Neural cell (in vitro differentiated cells): Measurements from ENCODE around the gene GTF2F1. TPM values are rescaled to one million over a fixed set of nuclear protein-coding genes. Genes with fewer than 3 reads are reported as not detected.

Experiments used
- H2AFZ ChIP-seq: fragments of 200-600, 300-800 bp; sonication (generic), shearing (Covaris generic); 2 replicates; pipeline ENCODE4 v1.6.0; 2014; ENCODE audit warnings: low read depth, mild to moderate bottlenecking, antibody characterized with exemption, low read length, moderate library complexity
- H3F3A ChIP-seq: fragments of 200-600 bp; shearing (Covaris generic); 2 replicates; pipeline ENCODE4 v1.6.1; 2016; ENCODE audit warnings: mild to moderate bottlenecking, moderate library complexity, mixed read lengths, antibody characterized with exemption, low read length; ENCODE audit not compliant: insufficient read depth, poor library complexity, severe bottlenecking
- H3K27ac ChIP-seq: fragments of 200-600, 300-800 bp; sonication (generic), shearing (Covaris generic); 2 replicates; pipeline ENCODE4 v1.5.1; 2014; ENCODE audit warnings: mild to moderate bottlenecking, low read length, moderate library complexity
- H3K27me3 ChIP-seq: fragments of 300-800, 200-600 bp; sonication (generic), shearing (Covaris generic); 2 replicates; pipeline ENCODE4 v1.6.0; 2014; ENCODE audit warnings: mild to moderate bottlenecking, low read depth, low read length, moderate library complexity; ENCODE audit not compliant: insufficient read depth
- H3K36me3 ChIP-seq: fragments of 300-800, 200-600 bp; sonication (generic), shearing (Covaris generic); 2 replicates; pipeline ENCODE4 v1.5.1; 2014; ENCODE audit warnings: mild to moderate bottlenecking, antibody characterized with exemption, low read length, moderate library complexity; ENCODE audit not compliant: insufficient read depth
- H3K4me2 ChIP-seq: fragments of 300-800, 200-600 bp; sonication (generic), shearing (Covaris generic); 2 replicates; pipeline ENCODE4 v1.6.0; 2014; ENCODE audit warnings: mild to moderate bottlenecking, low read length
- H3K4me3 ChIP-seq: fragments of 300-800, 200-600 bp; sonication (generic), shearing (Covaris generic); 2 replicates; pipeline ENCODE4 v1.5.1; 2014; ENCODE audit warnings: mild to moderate bottlenecking, low read length, moderate library complexity
- H3K79me2 ChIP-seq: fragments of 200-600 bp; shearing (Covaris generic); replicated peaks from 2 replicates; pipeline ENCODE4 v1.6.0; 2014; ENCODE audit warnings: mild to moderate bottlenecking, low read length, moderate library complexity; ENCODE audit not compliant: insufficient read depth
- H3K9ac ChIP-seq: fragments of 300-800, 200-600 bp; sonication (generic), shearing (Covaris generic); 2 replicates; pipeline ENCODE4 v1.6.1; 2016; ENCODE audit warnings: mild to moderate bottlenecking, low read length, mixed read lengths
- H3K9me2 ChIP-seq: fragments of 200-600 bp; shearing (Covaris generic); 2 replicates; pipeline ENCODE4 v1.6.1; 2016; ENCODE audit warnings: mild to moderate bottlenecking, low read length, mixed read lengths; ENCODE audit not compliant: insufficient read depth
- H3K9me3 ChIP-seq: fragments of 200-600, 300-800 bp; sonication (generic), shearing (Covaris generic); 2 replicates; pipeline ENCODE4 v1.6.1; 2016; ENCODE audit warnings: mild to moderate bottlenecking, mixed run types, low read length, moderate library complexity, mixed read lengths
- H4K20me1 ChIP-seq: fragments of 200-600 bp; shearing (Covaris generic); 2 replicates; pipeline ENCODE4 v1.6.1; 2016; ENCODE audit warnings: mild to moderate bottlenecking, mixed run types; ENCODE audit not compliant: insufficient read depth
- CTCF ChIP-seq: fragments of 450-650 bp; IDR thresholded peaks from 2 replicates; pipeline ENCODE4 v1.5.1; 2014; ENCODE audit warnings: antibody characterized with exemption, mild to moderate bottlenecking, moderate library complexity; ENCODE audit not compliant: poor library complexity, severe bottlenecking
- EP300 ChIP-seq: fragments of 450-650 bp; conservative IDR thresholded peaks from 2 replicates; pipeline ENCODE4 v1.6.1; 2014; ENCODE audit warnings: antibody characterized with exemption, mild to moderate bottlenecking, moderate library complexity; ENCODE audit not compliant: poor library complexity, severe bottlenecking
- EZH2 ChIP-seq: fragments of 200-600, 300-800 bp; shearing (Covaris generic), sonication (generic); IDR thresholded peaks from 2 replicates; pipeline ENCODE4 v1.6.1; 2014; ENCODE audit warnings: antibody characterized with exemption, low read length, borderline replicate concordance, mild to moderate bottlenecking; ENCODE audit not compliant: insufficient read depth, poor library complexity, severe bottlenecking
- MXI1 ChIP-seq: fragments of 450-650 bp; conservative IDR thresholded peaks from 2 replicates; pipeline ENCODE4 v1.6.1; 2014; ENCODE audit warnings: antibody characterized with exemption, mild to moderate bottlenecking; ENCODE audit not compliant: poor library complexity, severe bottlenecking
- POLR2AphosphoS5 ChIP-seq: IDR thresholded peaks from 2 replicates; pipeline ENCODE4 v1.6.1; 2012
- RAD21 ChIP-seq: fragments of 450-650 bp; conservative IDR thresholded peaks from 2 replicates; pipeline ENCODE4 v1.6.1; 2014; ENCODE audit warnings: antibody characterized with exemption, mild to moderate bottlenecking, moderate library complexity
- REST ChIP-seq: IDR thresholded peaks from 2 replicates; pipeline ENCODE4 v1.6.1; 2012; ENCODE audit warnings: borderline replicate concordance
- SMC3 ChIP-seq: fragments of 450-650 bp; conservative IDR thresholded peaks from 2 replicates; pipeline ENCODE4 v1.6.1; 2014; ENCODE audit warnings: antibody characterized with exemption, mild to moderate bottlenecking, moderate library complexity; ENCODE audit not compliant: poor library complexity
- TAF1 ChIP-seq: IDR thresholded peaks from 2 replicates; pipeline ENCODE4 v1.6.1; 2012; ENCODE audit warnings: low read depth
- polyA plus RNA-seq: library from polyadenylated mRNA; depleted of rRNA; stranded (reverse); fragments of >200 nt; gene quantifications from 2 replicates; pipeline ENCODE4 v1.2.3, GENCODE V29; 2014

GTF2F1 gene
- polyA plus RNA-seq, 1 donor from 2014 or later, result 53.9 TPM

GRCh38 chr19:6416658-6417405 is 23.9 kb upstream of the GTF2F1 start:
- H3K27ac ChIP-seq, result no peak overlapping the region
- H3K36me3 ChIP-seq, result no peaks in the 10 kb centered on the region
- peaks cover 16% of the 10 kb centered on the region for H3K79me2 ChIP-seq
- no peak overlapping the region for H3K4me3 ChIP-seq
- TF ChIP-seq POLR2AphosphoS5 (no peak), RAD21 (no peak), CTCF (no peak)
- H4K20me1 ChIP-seq, result peaks cover 16% of the 10 kb centered on the region
- no peak overlapping the region for H3K4me2 ChIP-seq
- no peaks in the 10 kb centered on the region for H3F3A ChIP-seq
- no peaks in the 10 kb centered on the region for H3K27me3 ChIP-seq
- H2AFZ ChIP-seq, result no peak overlapping the region
- no peaks in the 10 kb centered on the region for H3K9me2 ChIP-seq
- no peak overlapping the region for H3K9ac ChIP-seq
- H3K9me3 ChIP-seq, result no peaks in the 10 kb centered on the region

GRCh38 chr19:6415591-6416190 is 22.7 kb upstream of the GTF2F1 start:
- peaks cover 8% of the 10 kb centered on the region for H4K20me1 ChIP-seq

More at GRCh38 chr19:6415591-6416190, 22.7 kb upstream of the GTF2F1 start:
- no peaks in the 10 kb centered on the region for H3K9me2 ChIP-seq
- no peak overlapping the region for H3K4me3 ChIP-seq
- H3K79me2 ChIP-seq, result peaks cover 4% of the 10 kb centered on the region
- H3K4me2 ChIP-seq, result no peak overlapping the region
- no peaks in the 10 kb centered on the region for H3F3A ChIP-seq
- H3K36me3 ChIP-seq, result no peaks in the 10 kb centered on the region
- TF ChIP-seq EZH2 (no peak), EP300 (no peak), POLR2AphosphoS5 (no peak), SMC3 (no peak), TAF1 (no peak), REST (no peak), RAD21 (no peak), CTCF (no peak), MXI1 (no peak)
- no peak overlapping the region for H3K27ac ChIP-seq
- no peak overlapping the region for H2AFZ ChIP-seq
- H3K27me3 ChIP-seq, result no peaks in the 10 kb centered on the region
- H3K9me3 ChIP-seq, result no peaks in the 10 kb centered on the region
- no peak overlapping the region for H3K9ac ChIP-seq
